Measurements from ENCODE around the gene LPP. TPM values are rescaled to one million over a fixed set of nuclear protein-coding genes. Genes with fewer than 3 reads are reported as not detected.

Gene LPP
- total and polyA plus RNA-seq, 8 donors: 8.0 to 885 (median 305) TPM

DNA sequence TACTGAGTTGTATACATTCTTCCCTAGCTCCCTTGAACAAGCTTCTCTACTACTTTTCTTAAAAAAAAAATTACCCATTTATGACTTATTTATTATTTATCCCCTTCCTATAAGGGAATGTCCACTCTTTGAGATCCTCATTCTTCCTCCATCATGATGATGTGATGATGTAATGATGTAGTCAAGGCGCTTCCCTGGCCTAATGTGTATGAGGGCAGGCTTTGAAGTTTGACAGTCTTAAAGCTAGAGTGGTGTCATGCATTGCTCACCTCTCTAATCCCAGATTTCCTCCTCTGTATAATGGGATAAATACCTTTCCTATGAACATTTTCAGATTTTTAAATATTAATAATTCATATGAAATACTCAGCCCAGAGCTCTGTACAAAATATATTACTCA is 531.8 kb downstream of the LPP start:
- DNase-seq: no peak
- Histone ChIP-seq H3K27ac (no peak overlapping the region), H3K4me1 (peaks cover 8 to 88% (median 36%) of the 10 kb centered on the region in 4 donors), H3K4me3 (no peak overlapping the region), H3K36me3 (no peaks in the 10 kb centered on the region), H3K27me3 (no peaks in the 10 kb centered on the region), H3K9me3 (no peaks in the 10 kb centered on the region)
- TF ChIP-seq, protein P1, sequence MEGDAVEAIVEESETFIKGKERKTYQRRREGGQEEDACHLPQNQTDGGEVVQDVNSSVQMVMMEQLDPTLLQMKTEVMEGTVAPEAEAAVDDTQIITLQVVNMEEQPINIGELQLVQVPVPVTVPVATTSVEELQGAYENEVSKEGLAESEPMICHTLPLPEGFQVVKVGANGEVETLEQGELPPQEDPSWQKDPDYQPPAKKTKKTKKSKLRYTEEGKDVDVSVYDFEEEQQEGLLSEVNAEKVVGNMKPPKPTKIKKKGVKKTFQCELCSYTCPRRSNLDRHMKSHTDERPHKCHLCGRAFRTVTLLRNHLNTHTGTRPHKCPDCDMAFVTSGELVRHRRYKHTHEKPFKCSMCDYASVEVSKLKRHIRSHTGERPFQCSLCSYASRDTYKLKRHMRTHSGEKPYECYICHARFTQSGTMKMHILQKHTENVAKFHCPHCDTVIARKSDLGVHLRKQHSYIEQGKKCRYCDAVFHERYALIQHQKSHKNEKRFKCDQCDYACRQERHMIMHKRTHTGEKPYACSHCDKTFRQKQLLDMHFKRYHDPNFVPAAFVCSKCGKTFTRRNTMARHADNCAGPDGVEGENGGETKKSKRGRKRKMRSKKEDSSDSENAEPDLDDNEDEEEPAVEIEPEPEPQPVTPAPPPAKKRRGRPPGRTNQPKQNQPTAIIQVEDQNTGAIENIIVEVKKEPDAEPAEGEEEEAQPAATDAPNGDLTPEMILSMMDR (IDR thresholded peaks at IDR 0.05): no peak
- TF ChIP-seq POLR2A (IDR thresholded peaks at IDR 0.05) (no peak), POLR2AphosphoS5 (IDR thresholded peaks at IDR 0.05) (peak in 1 of 3 donors; percentile 7)
- intact Hi-C loops (cut with DNase I; ENCODE audit: low total_unique reads): no loop called here
- WGBS, 5 donors: 94 to 100% (median 97%) methylated on average over 1 of the region's 1 CpG

DNA sequence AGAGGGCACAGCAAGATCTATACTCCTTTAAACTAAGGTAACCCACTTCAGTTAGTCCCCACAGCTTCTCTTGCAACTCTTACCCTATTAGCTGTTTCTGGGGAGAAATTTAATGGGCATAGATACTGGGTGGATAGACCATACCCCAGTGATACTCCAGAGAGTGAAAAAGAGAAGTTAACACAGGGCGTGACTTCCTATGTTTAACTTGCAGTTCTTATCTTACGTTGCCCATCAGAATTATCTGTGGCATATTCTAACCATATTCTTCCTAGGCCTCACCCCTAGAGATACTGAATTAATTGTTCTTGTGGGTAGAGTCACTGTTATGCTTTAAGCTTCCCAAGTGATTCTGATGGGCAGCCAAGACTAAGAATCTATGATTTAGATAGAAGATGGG is 532.4 kb downstream of the LPP start:
- no peaks in the 10 kb centered on the region for H3K36me3 ChIP-seq
- intact Hi-C loops (cut with DNase I; ENCODE audit: low total_unique reads): no loop called here
- H3K4me1 ChIP-seq: peaks cover 8 to 88% (median 36%) of the 10 kb centered on the region in 4 donors
- H3K4me3 ChIP-seq: no peak overlapping the region
- H3K27ac ChIP-seq: peak overlapping the region in 1 of 5 donors; percentile 61
- TF ChIP-seq POLR2A (IDR thresholded peaks at IDR 0.05) (no peak), EP300 (IDR thresholded peaks at IDR 0.05) (no peak), POLR2AphosphoS5 (IDR thresholded peaks at IDR 0.05) (no peak)
- TF ChIP-seq, protein P1 (IDR thresholded peaks at IDR 0.05): no peak
- no peaks in the 10 kb centered on the region for H3K27me3 ChIP-seq
- WGBS, 5 donors: 65 to 86% (median 72%) methylated on average over 2 of the region's 2 CpGs
- no peak for DNase-seq
- no peaks in the 10 kb centered on the region for H3K9me3 ChIP-seq

DNA sequence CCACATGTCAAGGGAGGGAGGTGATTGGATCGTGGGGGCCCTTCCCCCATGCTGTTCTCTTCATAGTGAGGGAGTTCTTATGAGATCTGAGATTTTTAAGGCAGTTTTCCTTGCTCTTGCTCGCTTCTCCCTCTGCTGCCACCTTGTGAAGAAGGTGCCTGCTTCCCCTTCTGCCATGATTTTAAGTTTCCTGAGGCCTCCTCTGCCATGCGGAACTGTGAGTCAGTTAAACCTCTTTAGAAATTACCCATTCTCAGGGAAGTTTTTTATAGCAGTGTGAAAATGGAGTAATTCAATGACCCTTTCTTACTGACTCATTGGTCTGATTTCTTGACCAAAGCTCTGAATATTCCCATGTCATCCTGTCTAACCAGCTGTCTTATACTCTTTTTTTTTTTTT is 533.4 kb downstream of the LPP start:
- intact Hi-C loops (cut with DNase I; ENCODE audit: low total_unique reads): no loop called here
- Histone ChIP-seq H3K36me3 (no peaks in the 10 kb centered on the region), H3K4me3 (no peak overlapping the region), H3K27me3 (no peaks in the 10 kb centered on the region), H3K27ac (peak overlapping the region in 2 of 5 donors; percentile 11 to 61), H3K9me3 (no peaks in the 10 kb centered on the region), H3K4me1 (peaks cover 5 to 77% (median 32%) of the 10 kb centered on the region in 4 donors)
- TF ChIP-seq POLR2AphosphoS5 (IDR thresholded peaks at IDR 0.05): peak in 1 of 3 donors; percentile 9
- TF ChIP-seq EP300 (IDR thresholded peaks at IDR 0.05): no peak
- TF ChIP-seq POLR2A (IDR thresholded peaks at IDR 0.05): no peak
- DNase-seq: no peak
- WGBS, 5 donors: 75 to 86% (median 82%) methylated on average over 3 of the region's 3 CpGs

DNA sequence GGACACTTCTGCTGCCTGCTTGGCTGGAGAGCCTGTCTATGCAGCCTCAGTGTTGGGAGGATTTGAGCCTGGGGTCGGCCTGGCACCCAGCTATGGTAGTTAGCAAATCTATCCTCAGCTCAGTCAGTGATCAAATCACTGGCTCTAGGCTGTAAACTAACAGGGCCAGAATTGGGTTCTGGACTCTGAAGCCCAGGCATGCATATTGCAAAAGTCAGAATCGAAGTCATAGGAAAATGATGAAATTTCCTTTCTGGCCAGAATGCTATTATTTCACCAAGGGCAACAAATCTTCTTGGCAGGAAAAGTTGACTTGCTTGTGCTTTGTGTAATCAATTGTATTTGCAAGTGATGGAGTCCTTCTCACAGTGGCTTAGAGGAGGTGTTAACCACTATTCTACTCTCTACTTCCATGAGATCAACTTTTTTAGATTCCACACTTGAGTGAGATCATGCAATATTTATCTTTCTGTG is 535.2 kb downstream of the LPP start:
- Histone ChIP-seq H3K27me3 (no peaks in the 10 kb centered on the region), H3K27ac (peak overlapping the region in 4 of 5 donors; percentile 1 to 71 (median 56)), H3K36me3 (no peaks in the 10 kb centered on the region), H3K9me3 (no peaks in the 10 kb centered on the region), H3K4me3 (no peak overlapping the region), H3K4me1 (peaks cover 5 to 60% (median 20%) of the 10 kb centered on the region in 4 donors)
- intact Hi-C loops (cut with DNase I; ENCODE audit: low total_unique reads): no loop called here
- WGBS, 5 donors: 47 to 66% (median 58%) methylated on average over 2 of the region's 2 CpGs
- no peak for DNase-seq
- TF ChIP-seq POLR2AphosphoS5 (IDR thresholded peaks at IDR 0.05) (peak in 1 of 3 donors; percentile 51), POLR2A (IDR thresholded peaks at IDR 0.05) (no peak)
- TF ChIP-seq, protein P1 (IDR thresholded peaks at IDR 0.05): no peak

- TF ChIP-seq, protein P1 (IDR thresholded peaks at IDR 0.05): no peak
- TF ChIP-seq POLR2AphosphoS5 (IDR thresholded peaks at IDR 0.05): no peak
- TF ChIP-seq EP300 (IDR thresholded peaks at IDR 0.05): no peak
- no peak for TF ChIP-seq POLR2A (IDR thresholded peaks at IDR 0.05)
- 32 to 68% (median 56%) methylated on average over 5 of the region's 5 CpGs for WGBS, 5 donors
- intact Hi-C loops (cut with DNase I; ENCODE audit: low total_unique reads): no loop called here
- Histone ChIP-seq H3K27ac (peak overlapping the region in 1 of 5 donors; percentile 56), H3K36me3 (no peaks in the 10 kb centered on the region), H3K4me3 (no peak overlapping the region), H3K9me3 (no peaks in the 10 kb centered on the region), H3K27me3 (no peaks in the 10 kb centered on the region), H3K4me1 (peaks cover 5 to 59% (median 17%) of the 10 kb centered on the region in 4 donors)
- DNase-seq: no peak
These were observed 536.1 kb downstream of the LPP start for GRCh38 chr3:188690064-188690463.

All from stomach (tissue), 9 donors.